ENCODE data around the gene UBE3B.

DNA sequence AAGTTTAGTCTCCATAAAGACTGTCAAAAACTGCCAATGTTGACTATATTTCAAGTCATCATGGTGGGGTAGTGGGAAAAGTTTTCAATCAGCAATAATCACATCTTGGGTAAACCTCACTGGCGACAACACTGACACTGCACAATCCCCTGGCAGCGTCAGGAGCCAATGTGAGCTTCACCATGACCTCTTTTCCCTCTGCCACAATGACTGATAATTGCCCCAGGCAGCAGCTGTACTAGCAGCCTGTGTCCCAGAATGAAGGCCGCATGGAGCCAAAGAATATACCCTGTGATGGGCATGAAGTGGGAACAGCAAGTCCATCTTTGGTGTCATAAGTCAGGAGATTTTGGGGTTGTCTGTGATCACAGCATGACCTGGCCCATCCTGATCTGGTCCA is 90.5 kb downstream of the UBE3B start:
- TF ChIP-seq EP300 (IDR thresholded peaks at IDR 0.05): no peak
- no peak for TF ChIP-seq POLR2AphosphoS5 (IDR thresholded peaks at IDR 0.05)
- TF ChIP-seq, protein P1, sequence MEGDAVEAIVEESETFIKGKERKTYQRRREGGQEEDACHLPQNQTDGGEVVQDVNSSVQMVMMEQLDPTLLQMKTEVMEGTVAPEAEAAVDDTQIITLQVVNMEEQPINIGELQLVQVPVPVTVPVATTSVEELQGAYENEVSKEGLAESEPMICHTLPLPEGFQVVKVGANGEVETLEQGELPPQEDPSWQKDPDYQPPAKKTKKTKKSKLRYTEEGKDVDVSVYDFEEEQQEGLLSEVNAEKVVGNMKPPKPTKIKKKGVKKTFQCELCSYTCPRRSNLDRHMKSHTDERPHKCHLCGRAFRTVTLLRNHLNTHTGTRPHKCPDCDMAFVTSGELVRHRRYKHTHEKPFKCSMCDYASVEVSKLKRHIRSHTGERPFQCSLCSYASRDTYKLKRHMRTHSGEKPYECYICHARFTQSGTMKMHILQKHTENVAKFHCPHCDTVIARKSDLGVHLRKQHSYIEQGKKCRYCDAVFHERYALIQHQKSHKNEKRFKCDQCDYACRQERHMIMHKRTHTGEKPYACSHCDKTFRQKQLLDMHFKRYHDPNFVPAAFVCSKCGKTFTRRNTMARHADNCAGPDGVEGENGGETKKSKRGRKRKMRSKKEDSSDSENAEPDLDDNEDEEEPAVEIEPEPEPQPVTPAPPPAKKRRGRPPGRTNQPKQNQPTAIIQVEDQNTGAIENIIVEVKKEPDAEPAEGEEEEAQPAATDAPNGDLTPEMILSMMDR (IDR thresholded peaks at IDR 0.05): no peak
